ENCODE measurements around the gene GRHL3.

- no peak for TF ChIP-seq CTCF (IDR thresholded peaks at IDR 0.05)
- TF ChIP-seq POLR2AphosphoS5 (IDR thresholded peaks at IDR 0.05) = no peak
- no peak for TF ChIP-seq EP300 (IDR thresholded peaks at IDR 0.05)
Measured at GRCh38 chr1:24364975-24365678, 46.0 kb downstream of the GRHL3 start.

All from suprapubic skin (tissue), 4 donors.